HepG2 (cell line): ENCODE results near the gene GPRC5B. TPM values are rescaled to one million over a fixed set of nuclear protein-coding genes. Genes with fewer than 3 reads are reported as not detected.

ENCODE experiments used
- FOXM1 ChIP-seq: sonication (generic); formaldehyde crosslinking; IDR thresholded peaks from 2 replicates; pipeline ENCODE4 v1.5.0; 2020; ENCODE audit warnings: missing genetic modification reagents
- GPN1 ChIP-seq: sonication (generic); formaldehyde crosslinking; IDR thresholded peaks from 2 replicates; pipeline ENCODE4 v1.5.1; 2020; ENCODE audit warnings: missing genetic modification reagents, borderline replicate concordance
- HIVEP1 ChIP-seq: sonication (generic); formaldehyde crosslinking; IDR thresholded peaks from 2 replicates; pipeline ENCODE4 v1.4.0; 2020; ENCODE audit warnings: mild to moderate bottlenecking, missing genetic modification reagents
- MAFK ChIP-seq, 2 experiments: IDR thresholded peaks in 1 of 2; conservative IDR thresholded peaks in 1 of 2; 2 replicates each; pipeline ENCODE4 v1.6.1; 2011; ENCODE audit warnings: improper control_type of control experiment in 2 of 2, low read length in 2 of 2
- MED1 ChIP-seq: sonication (generic); formaldehyde crosslinking; IDR thresholded peaks from 2 replicates; pipeline ENCODE4 v1.4.0; 2020; ENCODE audit warnings: missing genetic modification reagents
- NRL ChIP-seq: sonication (generic); formaldehyde crosslinking; IDR thresholded peaks from 2 replicates; pipeline ENCODE4 v1.5.0; 2020; ENCODE audit warnings: missing genetic modification reagents, mild to moderate bottlenecking, moderate library complexity, borderline replicate concordance
- PITX1 ChIP-seq: sonication (generic); formaldehyde crosslinking; IDR thresholded peaks from 2 replicates; pipeline ENCODE4 v1.5.1; 2020; ENCODE audit warnings: mild to moderate bottlenecking, missing genetic modification reagents
- POLR2G ChIP-seq: fragments of 200-400 bp; formaldehyde crosslinking; IDR thresholded peaks from 2 replicates; pipeline ENCODE4 v1.6.1; 2018; ENCODE audit warnings: mild to moderate bottlenecking, low read depth, low read length, moderate library complexity
- RFX5 ChIP-seq: IDR thresholded peaks from 2 replicates; pipeline ENCODE4 v1.6.1; 2011; ENCODE audit warnings: low read depth, low read length, improper control_type of control experiment
- RFXANK ChIP-seq: IDR thresholded peaks from 2 replicates; pipeline ENCODE4 v1.6.1; 2016
- STAT5B ChIP-seq: sonication (generic); formaldehyde crosslinking; IDR thresholded peaks from 2 replicates; pipeline ENCODE4 v1.4.0; 2020; ENCODE audit warnings: missing genetic modification reagents
- TARDBP ChIP-seq: sonication (generic); formaldehyde crosslinking; IDR thresholded peaks from 2 replicates; pipeline ENCODE4 v1.8.0; 2022; ENCODE audit warnings: mild to moderate bottlenecking, missing genetic modification reagents
- ZFP37 ChIP-seq: sonication (generic); formaldehyde crosslinking; IDR thresholded peaks from 2 replicates; pipeline ENCODE4 v1.4.0; 2020; ENCODE audit warnings: missing genetic modification reagents, borderline replicate concordance
- ZNF136 ChIP-seq: sonication (generic); formaldehyde crosslinking; IDR thresholded peaks from 2 replicates; pipeline ENCODE4 v1.8.1; 2022; ENCODE audit warnings: low read depth, mild to moderate bottlenecking, moderate library complexity, missing genetic modification reagents
- ZNF3 ChIP-seq: IDR thresholded peaks from 2 replicates; pipeline ENCODE4 v1.7.0; 2017; ENCODE audit warnings: inconsistent platforms
- ZNF468 ChIP-seq: sonication (generic); formaldehyde crosslinking; IDR thresholded peaks from 2 replicates; pipeline ENCODE4 v1.8.0; 2022; ENCODE audit warnings: mild to moderate bottlenecking, moderate library complexity, missing genetic modification reagents
- ZNF543 ChIP-seq: sonication (generic); formaldehyde crosslinking; IDR thresholded peaks from 2 replicates; pipeline ENCODE4 v1.4.0; 2020; ENCODE audit warnings: mild to moderate bottlenecking, missing genetic modification reagents
- ZNF589 ChIP-seq: sonication (generic); formaldehyde crosslinking; conservative IDR thresholded peaks from 2 replicates; pipeline ENCODE4 v1.8.0; 2022; ENCODE audit warnings: mild to moderate bottlenecking, moderate library complexity, missing genetic modification reagents
- ZNF607 ChIP-seq: sonication (generic); formaldehyde crosslinking; IDR thresholded peaks from 2 replicates; pipeline ENCODE4 v1.5.1; 2020; ENCODE audit warnings: missing genetic modification reagents, mild to moderate bottlenecking, borderline replicate concordance
- ZNF619 ChIP-seq: sonication (generic); formaldehyde crosslinking; IDR thresholded peaks from 2 replicates; pipeline ENCODE4 v1.4.0; 2020; ENCODE audit warnings: mild to moderate bottlenecking, missing genetic modification reagents
- polyA plus RNA-seq, 8 experiments: library from polyadenylated mRNA; depleted of rRNA in 3 of 8; stranded (reverse) in 7 of 8; unstranded in 1 of 8; fragments of >200 nt; fragmentation: Illumina TruSeq in 4 of 8; extraction: Trizol in 4 of 8; gene quantifications; 2 replicates each; pipeline versions ENCODE4 v1.2.1 to v1.2.3, GENCODE V29; 2011 to 2016; ENCODE audit warnings: low read depth in 4 of 8, missing spikeins in 1 of 8, mixed read lengths in 1 of 8; ENCODE audit not compliant: insufficient read depth in 1 of 8
- total RNA-seq, 5 experiments: library from RNA; depleted of rRNA; stranded (reverse); fragments of >200 nt; fragmentation: Illumina TruSeq; extraction: Trizol; gene quantifications; 2 replicates each; pipeline ENCODE4 v1.2.3, GENCODE V29; 2016; ENCODE audit warnings: low read depth in 1 of 5
- TF ChIP-seq, protein P1 (sequence below): IDR thresholded peaks from 2 replicates; pipeline ENCODE4 v1.6.1; 2016; ENCODE audit warnings: missing biosample characterization, missing genetic modification reagents, low read depth
- TF ChIP-seq, protein P2 (sequence below): sonication (generic); formaldehyde crosslinking; IDR thresholded peaks from 2 replicates; pipeline ENCODE4 v1.8.1; 2023; ENCODE audit warnings: missing genetic modification reagents, inconsistent platforms, borderline replicate concordance
- TF ChIP-seq, protein P3 (sequence below): sonication (generic); formaldehyde crosslinking; IDR thresholded peaks from 2 replicates; pipeline ENCODE4 v1.8.0; 2022; ENCODE audit warnings: missing genetic modification reagents, mild to moderate bottlenecking, moderate library complexity, borderline replicate concordance
- TF ChIP-seq, protein P4 (sequence below): sonication (generic); formaldehyde crosslinking; IDR thresholded peaks from 2 replicates; pipeline ENCODE4 v1.8.0; 2022; ENCODE audit warnings: low read depth, missing genetic modification reagents

The GPRC5B gene
- total and polyA plus RNA-seq, 2 of the 13 experiments (the other 11 are each of a cell fraction or from before 2014, with no cell fraction given): 0.46 to 0.53 TPM

DNA sequence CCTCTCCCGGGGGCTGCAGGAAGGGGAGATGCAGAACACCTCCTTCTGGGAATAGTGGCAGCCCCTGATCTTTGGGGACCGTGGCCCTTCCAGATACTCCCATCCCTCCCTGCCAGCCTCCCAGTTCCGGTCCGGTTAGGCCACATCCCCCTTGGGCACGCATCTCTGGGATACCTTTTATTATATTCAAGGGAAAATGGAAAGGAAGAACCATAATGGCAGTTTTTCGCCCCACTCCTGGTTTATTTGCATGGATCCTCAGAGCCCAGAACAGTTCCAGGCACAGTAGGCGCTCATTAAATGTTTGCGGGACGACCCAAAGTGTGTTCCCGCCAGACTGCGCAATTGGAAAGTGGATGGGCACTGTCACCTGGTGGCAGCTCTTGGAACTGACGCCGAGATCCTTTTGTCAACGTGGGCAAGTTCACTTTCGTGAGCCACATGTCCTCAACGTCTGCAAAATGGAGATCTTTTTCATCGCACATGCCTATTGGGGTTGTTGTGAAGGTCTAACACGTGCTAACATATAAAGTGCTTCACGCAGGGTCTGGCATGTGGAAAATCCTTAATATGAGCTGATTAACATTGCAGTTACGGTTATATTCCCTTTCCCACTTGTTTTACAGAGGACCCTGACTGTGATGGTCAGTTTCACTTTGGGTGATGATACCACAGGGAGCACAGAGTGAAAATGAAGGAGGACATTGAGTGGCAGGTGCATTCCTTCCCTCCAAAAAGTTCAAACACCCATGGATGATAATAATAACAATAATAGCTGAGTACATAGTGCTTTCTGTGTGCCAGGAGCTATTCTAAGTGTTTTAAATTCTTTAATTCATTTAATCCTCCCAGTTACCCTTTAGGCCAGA is 1.7 kb upstream of the GPRC5B start (continued):
- TF ChIP-seq, protein P1, sequence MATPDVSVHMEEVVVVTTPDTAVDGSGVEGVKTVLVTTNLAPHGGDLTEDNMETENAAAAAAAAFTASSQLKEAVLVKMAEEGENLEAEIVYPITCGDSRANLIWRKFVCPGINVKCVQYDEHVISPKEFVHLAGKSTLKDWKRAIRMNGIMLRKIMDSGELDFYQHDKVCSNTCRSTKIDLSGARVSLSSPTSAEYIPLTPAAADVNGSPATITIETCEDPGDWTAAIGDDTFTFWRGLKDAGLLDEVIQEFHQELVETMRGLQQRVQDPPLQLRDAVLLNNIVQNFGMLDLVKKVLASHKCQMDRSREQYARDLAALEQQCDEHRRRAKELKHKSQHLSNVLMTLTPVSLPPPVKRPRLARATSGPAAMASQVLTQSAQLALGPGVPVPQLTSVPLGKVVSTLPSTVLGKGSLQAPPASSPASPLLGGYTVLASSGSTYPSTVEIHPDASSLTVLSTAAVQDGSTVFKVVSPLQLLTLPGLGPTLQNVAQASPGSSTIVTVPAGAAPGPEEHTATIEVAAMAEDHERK (CRISPR knock-in tag): no peak
- TF ChIP-seq, protein P2, sequence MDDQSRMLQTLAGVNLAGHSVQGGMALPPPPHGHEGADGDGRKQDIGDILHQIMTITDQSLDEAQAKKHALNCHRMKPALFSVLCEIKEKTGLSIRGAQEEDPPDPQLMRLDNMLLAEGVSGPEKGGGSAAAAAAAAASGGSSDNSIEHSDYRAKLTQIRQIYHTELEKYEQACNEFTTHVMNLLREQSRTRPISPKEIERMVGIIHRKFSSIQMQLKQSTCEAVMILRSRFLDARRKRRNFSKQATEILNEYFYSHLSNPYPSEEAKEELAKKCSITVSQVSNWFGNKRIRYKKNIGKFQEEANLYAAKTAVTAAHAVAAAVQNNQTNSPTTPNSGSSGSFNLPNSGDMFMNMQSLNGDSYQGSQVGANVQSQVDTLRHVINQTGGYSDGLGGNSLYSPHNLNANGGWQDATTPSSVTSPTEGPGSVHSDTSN: no peak
- no peak for TF ChIP-seq ZNF607 (CRISPR knock-in tag)
- no peak for TF ChIP-seq ZNF468 (CRISPR knock-in tag)
- TF ChIP-seq, protein P3, sequence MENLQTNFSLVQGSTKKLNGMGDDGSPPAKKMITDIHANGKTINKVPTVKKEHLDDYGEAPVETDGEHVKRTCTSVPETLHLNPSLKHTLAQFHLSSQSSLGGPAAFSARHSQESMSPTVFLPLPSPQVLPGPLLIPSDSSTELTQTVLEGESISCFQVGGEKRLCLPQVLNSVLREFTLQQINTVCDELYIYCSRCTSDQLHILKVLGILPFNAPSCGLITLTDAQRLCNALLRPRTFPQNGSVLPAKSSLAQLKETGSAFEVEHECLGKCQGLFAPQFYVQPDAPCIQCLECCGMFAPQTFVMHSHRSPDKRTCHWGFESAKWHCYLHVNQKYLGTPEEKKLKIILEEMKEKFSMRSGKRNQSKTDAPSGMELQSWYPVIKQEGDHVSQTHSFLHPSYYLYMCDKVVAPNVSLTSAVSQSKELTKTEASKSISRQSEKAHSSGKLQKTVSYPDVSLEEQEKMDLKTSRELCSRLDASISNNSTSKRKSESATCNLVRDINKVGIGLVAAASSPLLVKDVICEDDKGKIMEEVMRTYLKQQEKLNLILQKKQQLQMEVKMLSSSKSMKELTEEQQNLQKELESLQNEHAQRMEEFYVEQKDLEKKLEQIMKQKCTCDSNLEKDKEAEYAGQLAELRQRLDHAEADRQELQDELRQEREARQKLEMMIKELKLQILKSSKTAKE (CRISPR knock-in tag): no peak
- 0 out of 2 replicates have a peak, but pooled peaks have one; percentile 22 for TF ChIP-seq STAT5B (CRISPR knock-in tag)
- no peak for TF ChIP-seq ZNF136 (CRISPR knock-in tag)
- peak; percentile 75; the same call in 1 of the 2 replicates for TF ChIP-seq RFXANK (CRISPR knock-in tag)
- no peak for TF ChIP-seq ZNF543 (CRISPR knock-in tag)
- TF ChIP-seq MED1 (CRISPR knock-in tag): no peak
- TF ChIP-seq, protein P4, sequence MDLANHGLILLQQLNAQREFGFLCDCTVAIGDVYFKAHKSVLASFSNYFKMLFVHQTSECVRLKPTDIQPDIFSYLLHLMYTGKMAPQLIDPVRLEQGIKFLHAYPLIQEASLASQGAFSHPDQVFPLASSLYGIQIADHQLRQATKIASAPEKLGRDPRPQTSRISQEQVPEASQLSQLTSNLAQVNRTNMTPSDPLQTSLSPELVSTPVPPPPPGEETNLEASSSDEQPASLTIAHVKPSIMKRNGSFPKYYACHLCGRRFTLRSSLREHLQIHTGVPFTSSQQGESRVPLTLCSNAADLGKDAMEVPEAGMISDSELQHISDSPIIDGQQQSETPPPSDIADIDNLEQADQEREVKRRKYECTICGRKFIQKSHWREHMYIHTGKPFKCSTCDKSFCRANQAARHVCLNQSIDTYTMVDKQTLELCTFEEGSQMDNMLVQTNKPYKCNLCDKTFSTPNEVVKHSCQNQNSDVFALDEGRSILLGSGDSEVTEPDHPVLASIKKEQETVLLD (CRISPR knock-in tag): no peak
- TF ChIP-seq PITX1: peak; percentile 13; the same call in 1 of the 2 replicates
- peak; percentile 73; the same call in 1 of the 2 replicates for TF ChIP-seq TARDBP
- TF ChIP-seq MAFK (conservative IDR thresholded peaks at IDR 0.05 in 1 of 2, IDR thresholded peaks at IDR 0.05 in 1 of 2; ENCODE audit: low read length in 2 of 2): peak; percentile 27 to 56; a peak in 2 of 4 replicates
- no peak for TF ChIP-seq GPN1 (CRISPR knock-in tag)
- no peak for TF ChIP-seq ZFP37 (CRISPR knock-in tag)
- peak; percentile 36; the same call in 1 of the 2 replicates for TF ChIP-seq RFX5
- no peak for TF ChIP-seq POLR2G
- TF ChIP-seq ZNF3 (CRISPR knock-in tag): no peak
- TF ChIP-seq NRL: no peak
- TF ChIP-seq HIVEP1 (CRISPR knock-in tag): 0 out of 2 replicates have a peak, but pooled peaks have one; percentile 46
- peak; percentile 58; the same call in 1 of the 2 replicates for TF ChIP-seq ZNF619 (CRISPR knock-in tag)
- no peak for TF ChIP-seq ZNF589 (CRISPR knock-in tag)
- no peak for TF ChIP-seq FOXM1 (CRISPR knock-in tag)
